PFSK-1 (cell line): ENCODE measurements around the gene SYTL1.

Experiments used
- POLR2AphosphoS5 ChIP-seq: IDR thresholded peaks from 2 replicates; pipeline ENCODE4 v1.6.1; 2012; ENCODE audit warnings: low read depth, mild to moderate bottlenecking, control low read depth, low read length, moderate library complexity
- TAF1 ChIP-seq: IDR thresholded peaks from 2 replicates; pipeline ENCODE4 v1.6.1; 2012; ENCODE audit warnings: low read length, control low read depth, borderline replicate concordance; ENCODE audit not compliant: insufficient read depth

GRCh38 chr1:27321813-27322568 is 19.8 kb upstream of the SYTL1 start, which contains the start of gene TMEM222:
- TF ChIP-seq TAF1 = peak; percentile 70; the same call in 1 of the 2 replicates
- peak; percentile 66 for TF ChIP-seq POLR2AphosphoS5
